HUES6 (cell line): Measurements from ENCODE around the gene CRTC1.
"Not testable (repeated sequence)": the region's sequence is repeated elsewhere in the genome, so short reads cannot be mapped to it uniquely, and the experiment has no call there.

Source experiments
- H3K27ac ChIP-seq: 2 replicates; pipeline ENCODE4 v1.7.0; 2013; ENCODE audit warnings: low read depth, mild to moderate bottlenecking, low read length, inconsistent platforms
- H3K27me3 ChIP-seq: 2 replicates; pipeline ENCODE4 v1.6.1; 2013; ENCODE audit warnings: low read length; ENCODE audit not compliant: control insufficient read depth, insufficient read depth
- H3K36me3 ChIP-seq: 2 replicates; pipeline ENCODE4 v1.6.1; 2013; ENCODE audit warnings: low read length; ENCODE audit not compliant: control insufficient read depth, insufficient read depth
- H3K4me1 ChIP-seq: 2 replicates; pipeline ENCODE4 v1.6.1; 2013; ENCODE audit warnings: low read length; ENCODE audit not compliant: control insufficient read depth, insufficient read depth
- H3K4me3 ChIP-seq: 2 replicates; pipeline ENCODE4 v1.5.1; 2013; ENCODE audit warnings: low read depth, low read length
- H3K9ac ChIP-seq: one replicate; pipeline ENCODE4 v1.6.1; 2013; ENCODE audit warnings: mild to moderate bottlenecking, low read length
- H3K9me3 ChIP-seq: 2 replicates; pipeline ENCODE4 v1.6.1; 2013; ENCODE audit warnings: low read depth, low read length; ENCODE audit not compliant: control insufficient read depth, insufficient read depth

The CRTC1 gene

GRCh38 chr19:18718846-18719458 is 35.5 kb downstream of the CRTC1 start:
- Histone ChIP-seq H3K4me1 (peaks cover under 1% of the 10 kb centered on the region; the same call in 1 of the 2 replicates), H3K27me3 (no peaks in the 10 kb centered on the region), H3K4me3 (no peak overlapping the region), H3K27ac (no peak overlapping the region), H3K9me3 (no peaks in the 10 kb centered on the region), H3K9ac (no peak overlapping the region), H3K36me3 (0 out of 2 replicates have a peak, but pooled peaks cover 4% of the 10 kb centered on the region)

DNA sequence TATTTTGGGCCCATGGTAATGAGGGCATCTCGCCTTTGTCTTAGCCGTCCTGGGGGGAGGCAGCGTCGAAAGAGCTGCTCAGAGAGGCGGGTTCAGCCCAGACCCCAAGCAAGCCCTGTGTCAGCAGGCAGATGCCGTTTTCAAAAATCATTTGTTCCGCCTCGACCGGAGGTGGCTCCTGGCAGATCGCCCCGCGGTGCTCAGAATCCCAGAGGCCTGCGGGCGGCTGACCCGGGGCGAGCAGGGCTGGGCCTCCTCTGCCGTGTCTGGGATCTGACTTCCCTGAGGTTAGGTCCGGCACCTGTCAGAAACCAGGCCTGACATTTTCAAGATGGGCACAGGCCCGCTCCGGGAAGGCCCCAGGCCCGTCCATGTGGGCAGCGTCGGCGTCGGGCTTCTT is 36.1 kb downstream of the CRTC1 start:
- H3K27ac ChIP-seq: no peak overlapping the region
- no peaks in the 10 kb centered on the region for H3K27me3 ChIP-seq
- peaks cover 5% of the 10 kb centered on the region; the same call in 1 of the 2 replicates for H3K4me1 ChIP-seq
- no peaks in the 10 kb centered on the region for H3K9me3 ChIP-seq
- H3K4me3 ChIP-seq: no peak overlapping the region
- H3K9ac ChIP-seq: no peak overlapping the region
- H3K36me3 ChIP-seq: 0 out of 2 replicates have a peak, but pooled peaks cover 4% of the 10 kb centered on the region

GRCh38 chr19:18723871-18724377 is 40.4 kb downstream of the CRTC1 start:
- 0 out of 2 replicates have a peak, but pooled peaks cover 4% of the 10 kb centered on the region for H3K36me3 ChIP-seq
- no peak overlapping the region for H3K27ac ChIP-seq
- no peak overlapping the region for H3K4me3 ChIP-seq
- H3K9ac ChIP-seq: no peak overlapping the region
- peaks cover 13% of the 10 kb centered on the region; the same call in 1 of the 2 replicates for H3K4me1 ChIP-seq
- no peaks in the 10 kb centered on the region for H3K27me3 ChIP-seq
- H3K9me3 ChIP-seq: no peaks in the 10 kb centered on the region

- no peak overlapping the region for H3K4me3 ChIP-seq
- H3K27ac ChIP-seq: no peak overlapping the region
- H3K27me3 ChIP-seq: no peaks in the 10 kb centered on the region
- H3K4me1 ChIP-seq: peaks cover 23% of the 10 kb centered on the region; the same call in 1 of the 2 replicates
- no peaks in the 10 kb centered on the region for H3K9me3 ChIP-seq
- no peak overlapping the region for H3K9ac ChIP-seq
- H3K36me3 ChIP-seq: 0 out of 2 replicates have a peak, but pooled peaks cover 4% of the 10 kb centered on the region
These were observed 42.6 kb downstream of the CRTC1 start for GRCh38 chr19:18725841-18726770.

GRCh38 chr19:18726846-18727245 is 43.4 kb downstream of the CRTC1 start:
- H3K4me1 ChIP-seq: peaks cover 29% of the 10 kb centered on the region; the same call in 1 of the 2 replicates
- no peak overlapping the region for H3K4me3 ChIP-seq
- H3K36me3 ChIP-seq: 0 out of 2 replicates have a peak, but pooled peaks cover 4% of the 10 kb centered on the region
- H3K27me3 ChIP-seq: no peaks in the 10 kb centered on the region
- no peak overlapping the region for H3K9ac ChIP-seq
- no peaks in the 10 kb centered on the region for H3K9me3 ChIP-seq
- no peak overlapping the region for H3K27ac ChIP-seq

GRCh38 chr19:18727602-18728001 is 44.1 kb downstream of the CRTC1 start:
- not testable (repeated sequence) for H3K4me3 ChIP-seq, H3K27ac ChIP-seq, H3K9me3 ChIP-seq, H3K9ac ChIP-seq, H3K36me3 ChIP-seq, H3K27me3 ChIP-seq
- peaks cover 29% of the 10 kb centered on the region; the same call in 1 of the 2 replicates for H3K4me1 ChIP-seq

DNA sequence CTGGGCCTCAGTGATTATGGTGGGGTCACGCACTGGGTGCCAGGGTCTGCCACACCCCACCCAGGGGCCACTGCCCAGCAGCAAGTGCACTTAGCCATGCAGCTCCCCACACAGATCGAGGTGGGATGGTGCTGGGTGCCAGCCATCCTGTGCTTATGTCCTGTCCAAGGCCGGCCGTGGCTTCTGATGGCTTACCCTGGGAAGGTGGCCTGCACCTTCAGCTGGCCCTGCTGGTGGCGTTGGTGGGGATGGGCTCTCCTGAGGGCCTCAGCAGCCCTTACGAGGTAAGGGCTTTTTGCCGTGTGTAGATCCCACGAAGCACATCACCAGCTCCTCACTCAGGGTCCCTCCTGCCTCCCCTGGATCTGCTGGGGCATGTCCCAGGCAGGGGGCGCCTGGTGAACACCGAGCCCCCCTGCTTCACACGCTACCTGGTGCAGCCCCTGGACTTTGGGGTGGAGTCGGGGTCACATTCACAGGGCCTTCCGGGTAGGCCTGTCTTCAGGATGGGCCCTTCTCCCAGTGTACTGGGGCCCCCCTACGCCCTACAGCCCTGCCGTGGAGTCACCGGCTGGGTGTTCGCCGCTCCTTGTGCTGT is 46.6 kb downstream of the CRTC1 start:
- Histone ChIP-seq H3K9ac (no peak overlapping the region), H3K4me3 (no peak overlapping the region), H3K27ac (no peak overlapping the region), H3K9me3 (no peaks in the 10 kb centered on the region), H3K36me3 (no peaks in the 10 kb centered on the region), H3K4me1 (peaks cover 32% of the 10 kb centered on the region; the same call in 1 of the 2 replicates), H3K27me3 (no peaks in the 10 kb centered on the region)

DNA sequence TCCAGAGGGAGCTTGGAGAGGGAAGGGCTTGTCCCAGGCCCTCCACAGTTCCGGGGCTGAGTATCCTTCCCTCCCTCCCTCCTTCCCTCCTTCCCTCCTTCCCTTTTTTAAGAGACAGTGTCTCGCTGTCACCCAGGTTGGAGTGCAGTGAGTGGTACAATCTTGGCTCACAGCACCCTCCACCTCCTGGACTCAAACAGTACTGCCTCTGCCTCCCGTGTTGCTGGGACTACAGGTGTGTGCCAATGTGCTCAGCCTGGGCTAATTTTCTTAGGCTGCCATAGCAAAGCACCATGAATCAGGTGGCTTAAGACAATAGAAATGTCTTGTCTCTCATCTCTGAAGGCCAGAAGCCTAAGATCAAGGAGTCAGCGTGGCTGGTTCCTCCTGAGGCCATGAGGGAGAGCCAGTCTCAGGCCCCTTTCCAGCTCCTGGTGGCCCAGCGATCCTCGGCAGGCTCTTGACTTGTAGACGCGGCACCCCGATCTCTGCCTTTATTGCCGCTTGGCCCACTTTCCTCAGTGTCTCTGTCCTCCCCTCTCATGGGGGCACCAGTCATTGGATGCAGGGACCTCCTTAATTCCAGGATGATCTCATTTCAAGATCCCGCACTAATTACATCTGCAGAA is 47.5 kb downstream of the CRTC1 start:
- no peaks in the 10 kb centered on the region for H3K36me3 ChIP-seq
- no peaks in the 10 kb centered on the region for H3K27me3 ChIP-seq
- no peak overlapping the region for H3K27ac ChIP-seq
- H3K9ac ChIP-seq: no peak overlapping the region
- H3K4me1 ChIP-seq: peaks cover 24% of the 10 kb centered on the region; the same call in 1 of the 2 replicates
- no peak overlapping the region for H3K4me3 ChIP-seq
- H3K9me3 ChIP-seq: no peaks in the 10 kb centered on the region

- no peak overlapping the region for H3K4me3 ChIP-seq
- H3K36me3 ChIP-seq: no peaks in the 10 kb centered on the region
- no peak overlapping the region for H3K9ac ChIP-seq
- H3K27me3 ChIP-seq: no peaks in the 10 kb centered on the region
- no peak overlapping the region for H3K27ac ChIP-seq
- H3K4me1 ChIP-seq: peaks cover 23% of the 10 kb centered on the region; the same call in 1 of the 2 replicates
- H3K9me3 ChIP-seq: no peaks in the 10 kb centered on the region
These were observed 48.1 kb downstream of the CRTC1 start for GRCh38 chr19:18731562-18732008.

DNA sequence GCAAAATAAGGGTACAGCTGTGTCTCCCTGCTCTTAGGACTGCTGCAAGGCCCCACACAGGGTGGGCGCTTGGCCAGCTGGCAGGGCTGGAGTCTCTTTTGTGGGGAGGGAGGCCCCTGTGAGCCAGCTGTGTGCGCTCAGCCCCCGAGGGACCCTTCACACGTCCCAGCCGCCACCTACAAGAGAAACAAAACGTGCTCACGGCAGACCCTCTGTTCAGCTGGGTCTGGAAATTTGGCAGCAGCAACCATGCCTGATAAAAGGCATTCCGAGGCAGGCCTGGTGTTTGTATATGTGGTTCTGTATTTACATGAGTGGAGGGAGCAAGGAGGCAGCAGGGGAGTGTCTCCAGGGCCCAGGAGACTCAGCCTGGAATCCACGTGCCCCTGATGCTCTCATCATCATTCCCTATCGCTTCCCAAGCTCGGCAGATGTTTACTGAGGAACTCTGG is 49.7 kb downstream of the CRTC1 start:
- Histone ChIP-seq H3K4me1 (peaks cover 23% of the 10 kb centered on the region; the same call in 1 of the 2 replicates), H3K27ac (no peak overlapping the region), H3K9ac (no peak overlapping the region), H3K9me3 (no peaks in the 10 kb centered on the region), H3K4me3 (no peak overlapping the region), H3K27me3 (no peaks in the 10 kb centered on the region), H3K36me3 (no peaks in the 10 kb centered on the region)
